SW480 (cell line): Measurements from ENCODE around the gene KCNA10.

Experiments
- DNase-seq: peaks from one replicate; pipeline ENCODE4 v3.0.0-alpha.2; 2016; ENCODE audit warnings: low spot score

The KCNA10 gene

GRCh38 chr1:110477967-110478640 lies 40.9 kb downstream of the KCNA10 start:
- no peak for DNase-seq

DNA sequence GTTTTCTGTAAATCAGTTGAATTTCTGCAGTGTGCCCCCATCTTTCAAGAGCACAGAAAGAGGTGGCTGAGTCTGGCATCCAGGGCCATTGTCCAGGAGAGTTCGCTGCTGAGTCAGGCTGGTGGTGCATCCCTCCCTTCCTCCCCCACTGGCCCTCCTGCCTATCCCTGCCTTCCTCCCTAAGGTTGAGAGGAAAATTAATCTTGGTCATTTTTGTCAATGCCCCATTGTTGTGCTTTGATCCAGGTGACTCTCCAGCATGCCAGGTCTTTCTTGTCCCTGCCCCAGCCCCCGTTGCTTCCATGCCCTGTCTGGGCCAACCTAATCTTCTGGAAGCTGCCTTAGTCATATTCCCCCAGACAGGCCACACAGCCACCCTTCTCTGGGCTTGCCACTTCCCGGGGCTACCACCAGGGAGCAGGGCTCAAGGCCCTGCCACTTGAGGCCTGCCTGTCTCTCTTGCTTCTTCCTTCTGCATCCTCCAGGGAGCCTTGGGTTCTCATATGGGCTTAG lies 41.5 kb downstream of the KCNA10 start:
- peak; percentile 53 for DNase-seq

DNA sequence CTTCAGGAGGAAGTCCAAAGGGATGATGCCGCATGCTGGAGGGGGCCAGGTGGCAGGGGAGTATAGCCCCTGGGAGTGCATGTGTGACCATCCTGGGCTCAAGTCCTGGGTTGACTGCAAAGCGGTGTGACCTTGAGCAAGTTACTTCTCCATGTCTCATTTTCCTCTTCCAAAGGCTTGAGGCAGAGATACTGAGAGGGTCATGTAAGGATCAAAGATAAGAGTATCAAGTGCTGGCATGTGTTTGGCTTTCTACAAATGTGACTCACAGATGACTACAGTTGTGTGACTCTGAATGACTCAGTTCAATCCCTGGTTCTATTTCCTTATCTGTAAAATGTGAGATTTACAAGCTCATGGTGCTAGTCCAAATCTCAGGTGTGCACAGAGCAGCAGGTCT lies 41.9 kb downstream of the KCNA10 start:
- DNase-seq, result peak; percentile 69

- no peak for DNase-seq
These were observed 42.8 kb downstream of the KCNA10 start for GRCh38 chr1:110476028-110476765.

DNA sequence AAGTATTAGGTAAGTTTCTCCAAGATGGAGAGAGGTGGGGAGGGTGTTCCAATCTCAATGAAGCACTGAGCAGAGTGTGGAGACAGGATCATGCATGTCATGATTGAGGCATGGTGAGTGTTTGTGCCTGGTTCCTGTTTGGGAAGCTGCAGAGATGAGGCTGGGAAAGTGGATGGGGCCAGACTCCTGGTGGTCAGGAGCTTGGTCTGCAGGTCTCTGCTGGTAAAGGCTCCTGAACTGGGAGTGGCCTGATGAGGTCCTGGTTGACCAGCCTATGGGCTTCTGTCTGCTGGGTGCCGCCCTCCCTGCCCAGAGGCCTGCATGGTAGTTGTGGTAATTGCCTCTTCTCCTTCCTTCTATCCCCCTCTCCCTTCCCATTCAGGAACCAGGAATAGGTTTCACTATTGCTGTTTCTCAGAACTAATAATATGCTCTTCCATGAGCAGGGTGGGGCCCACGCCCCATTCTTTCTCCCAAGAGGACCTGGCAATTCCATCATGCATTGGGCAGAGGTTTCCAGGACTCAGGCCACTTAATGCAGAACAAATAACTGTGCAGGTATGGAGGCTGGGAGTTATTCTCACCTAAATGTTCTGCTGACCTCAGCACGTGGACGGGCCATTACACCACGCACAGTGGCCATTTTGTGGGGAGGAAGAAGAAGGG lies 43.5 kb downstream of the KCNA10 start:
- peak; percentile 39 for DNase-seq

GRCh38 chr1:110474444-110474843 lies 44.5 kb downstream of the KCNA10 start:
- no peak for DNase-seq

DNA sequence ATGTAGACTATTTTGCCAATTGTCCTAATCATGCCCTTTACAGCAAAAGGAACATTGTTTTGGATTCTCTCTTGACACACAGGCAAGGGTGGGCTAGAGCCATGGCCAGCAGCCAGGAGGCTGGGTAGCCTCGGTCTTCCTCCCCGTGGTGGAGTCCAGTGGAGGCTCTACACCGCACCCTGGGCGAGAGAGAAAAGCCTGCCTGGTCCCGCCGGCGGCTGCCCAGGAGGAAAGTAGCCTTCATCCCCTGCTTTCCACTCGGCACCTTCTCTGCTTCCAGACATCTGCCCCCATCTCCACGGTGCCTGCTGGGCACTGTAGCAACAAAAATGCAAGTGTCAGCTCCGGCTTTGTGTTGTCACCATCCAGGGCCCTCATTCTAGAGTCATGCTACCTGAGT lies 46.4 kb downstream of the KCNA10 start:
- no peak for DNase-seq

GRCh38 chr1:110471131-110471530 lies 47.8 kb downstream of the KCNA10 start:
- DNase-seq, result no peak
